HG02973 (cell line): ENCODE measurements around the gene NCEH1.
"Not testable (repeated sequence)": the region's sequence is repeated elsewhere in the genome, so short reads cannot be mapped to it uniquely, and the experiment has no call there.

ENCODE experiments used
- ATAC-seq: cut with Tn5 transposase; IDR thresholded peaks from one replicate; pipeline ENCODE4 v1.9.1; 2021; ENCODE audit warnings: moderate library complexity; ENCODE audit not compliant: unreplicated experiment

Gene NCEH1

DNA sequence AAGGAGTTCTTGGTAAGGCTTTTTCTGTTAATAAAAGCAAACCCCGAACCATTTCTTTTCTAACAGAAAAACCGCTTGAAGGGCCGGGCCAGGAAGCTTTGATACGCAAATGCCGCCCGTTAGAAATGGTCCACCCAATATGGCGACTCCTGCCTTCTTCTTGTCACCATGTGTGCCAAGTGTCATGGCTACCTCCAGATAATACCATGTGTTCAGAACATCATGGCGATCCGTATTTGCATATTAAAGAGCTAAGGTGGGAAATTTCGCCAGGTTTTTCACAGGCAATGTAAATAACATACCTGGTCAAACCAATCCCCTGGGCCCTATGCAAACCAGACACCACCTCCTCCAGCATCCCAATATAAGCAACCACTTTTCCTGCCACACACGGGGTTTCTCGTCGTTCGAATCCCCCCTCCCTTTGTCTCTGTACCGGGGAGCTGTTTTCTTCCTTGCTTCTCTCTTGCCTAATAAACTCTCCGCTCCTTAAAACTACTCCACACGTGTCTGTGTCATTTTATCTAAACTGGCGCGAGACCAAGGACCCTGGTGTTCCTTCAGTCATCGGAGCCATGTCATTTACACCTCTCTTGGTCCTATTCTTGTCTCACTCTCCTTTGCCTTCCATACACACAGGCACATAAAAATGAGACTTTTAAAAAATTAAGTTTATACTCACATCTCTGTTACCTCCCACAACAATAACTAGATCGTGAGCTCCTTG is 34.5 kb downstream of the NCEH1 start:
- no peak for ATAC-seq

DNA sequence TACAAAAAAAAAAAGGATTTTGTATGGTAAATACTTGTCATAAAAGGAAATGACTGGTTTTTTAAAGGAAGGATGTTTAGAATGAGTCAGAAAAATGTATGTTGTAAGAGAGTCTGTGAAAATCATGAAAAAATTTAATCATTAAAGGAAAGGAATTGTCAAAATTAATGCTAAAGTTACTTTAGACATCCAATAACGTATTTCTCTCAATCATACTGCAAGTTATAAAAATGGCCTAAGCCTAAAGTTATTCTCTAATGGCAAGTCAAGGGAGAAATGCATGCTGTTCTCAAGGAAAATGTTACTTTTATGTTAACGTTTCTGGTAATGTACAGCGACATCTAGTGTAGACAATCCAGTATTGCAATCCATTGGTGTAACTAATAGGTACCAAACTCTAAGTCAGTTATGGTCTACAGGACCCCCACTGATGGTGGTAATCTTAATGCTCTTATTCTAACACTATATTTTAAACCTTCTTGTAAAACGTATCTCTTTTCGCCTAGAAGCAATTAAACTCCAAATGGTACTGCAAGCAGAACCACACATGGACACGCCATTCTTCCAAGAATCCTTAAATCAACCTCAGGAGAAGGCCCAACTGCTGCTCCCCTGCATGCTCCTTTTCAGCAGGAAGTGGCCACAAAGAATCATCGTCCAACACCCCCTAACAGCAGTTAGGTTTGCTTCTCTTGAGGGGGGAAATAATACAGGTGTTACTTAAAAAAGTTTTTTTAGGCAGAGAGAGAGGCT is 35.2 kb downstream of the NCEH1 start:
- ATAC-seq = no peak

DNA sequence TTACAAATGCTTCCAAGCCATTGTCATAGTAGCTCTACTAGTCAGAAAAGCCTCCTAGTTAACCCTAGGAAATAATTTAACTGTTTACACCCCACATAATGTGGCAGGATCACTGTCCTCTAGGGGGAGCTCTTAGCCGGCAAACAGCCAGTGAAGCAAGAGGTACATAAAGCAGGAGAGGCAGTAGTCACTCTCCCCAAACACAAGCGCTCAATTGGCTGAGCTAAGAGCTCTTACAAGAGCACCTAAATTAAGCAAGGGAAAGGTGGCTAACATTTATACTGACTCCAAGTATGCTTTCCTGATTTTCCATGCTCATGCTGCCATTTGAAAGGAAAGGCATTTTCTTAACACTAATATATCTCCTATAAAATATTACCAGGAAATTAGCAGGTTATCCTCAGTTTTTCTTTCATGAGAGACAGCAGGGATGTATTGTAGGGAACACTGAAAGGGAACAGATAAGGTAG is 37.6 kb downstream of the NCEH1 start:
- peak; percentile 80 for ATAC-seq

DNA sequence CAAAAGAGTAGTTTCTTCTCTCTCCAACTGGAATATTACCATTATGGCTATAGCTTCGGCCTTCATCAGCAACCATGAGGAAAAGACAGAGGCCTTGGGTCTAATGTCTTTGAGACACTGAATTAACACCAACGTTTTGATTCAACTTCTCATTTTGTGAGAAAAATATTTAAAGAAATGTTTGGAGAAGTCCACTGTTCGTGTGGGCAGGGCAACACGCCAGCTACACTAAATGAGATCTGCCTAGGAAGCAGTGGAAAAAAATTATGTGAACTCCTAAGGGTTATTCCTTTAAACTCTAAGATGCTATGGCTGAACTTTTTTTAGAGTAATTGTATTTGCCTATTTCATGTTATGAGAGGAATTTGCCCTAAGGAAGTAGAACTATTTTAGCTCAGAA is 41.8 kb downstream of the NCEH1 start:
- no peak for ATAC-seq

DNA sequence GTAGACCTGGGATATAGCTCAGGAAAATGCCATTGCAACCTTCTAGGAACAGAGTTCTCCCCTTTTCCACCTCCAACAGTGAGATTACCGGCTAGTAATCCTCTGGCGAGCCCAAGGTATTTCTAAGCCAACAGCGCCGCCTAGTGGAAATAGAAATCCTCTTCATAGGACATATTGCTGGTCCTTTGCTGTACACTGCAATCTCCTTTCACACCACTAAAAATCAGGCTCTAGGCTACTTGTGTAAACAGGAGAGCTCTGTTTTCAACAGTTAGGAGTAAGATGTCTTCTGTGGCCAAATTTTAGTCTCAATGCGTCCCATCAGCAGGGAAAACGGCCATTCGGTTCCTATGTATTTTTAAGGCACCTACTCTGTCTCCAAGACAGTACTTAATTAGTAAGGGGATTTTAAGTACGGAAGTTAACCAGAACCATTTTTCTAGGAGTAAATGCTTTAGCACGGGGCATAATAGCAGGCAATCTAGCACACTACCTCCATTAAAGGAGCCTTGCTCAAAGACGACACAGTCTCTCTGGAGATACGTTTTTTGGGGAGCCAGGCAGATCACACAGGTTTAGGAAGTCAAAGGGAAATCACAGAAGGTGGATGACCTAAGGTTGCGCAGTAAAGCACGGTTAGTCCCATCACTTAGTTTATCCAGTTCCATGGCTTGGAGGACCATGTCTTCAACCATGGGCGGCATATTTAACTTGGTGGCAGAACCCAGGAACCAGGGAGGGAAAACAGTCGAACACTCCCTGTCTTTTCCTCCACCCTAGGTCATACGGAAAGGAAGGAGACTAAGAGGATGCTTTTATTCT is 43.8 kb downstream of the NCEH1 start:
- peak; percentile 98 for ATAC-seq

DNA sequence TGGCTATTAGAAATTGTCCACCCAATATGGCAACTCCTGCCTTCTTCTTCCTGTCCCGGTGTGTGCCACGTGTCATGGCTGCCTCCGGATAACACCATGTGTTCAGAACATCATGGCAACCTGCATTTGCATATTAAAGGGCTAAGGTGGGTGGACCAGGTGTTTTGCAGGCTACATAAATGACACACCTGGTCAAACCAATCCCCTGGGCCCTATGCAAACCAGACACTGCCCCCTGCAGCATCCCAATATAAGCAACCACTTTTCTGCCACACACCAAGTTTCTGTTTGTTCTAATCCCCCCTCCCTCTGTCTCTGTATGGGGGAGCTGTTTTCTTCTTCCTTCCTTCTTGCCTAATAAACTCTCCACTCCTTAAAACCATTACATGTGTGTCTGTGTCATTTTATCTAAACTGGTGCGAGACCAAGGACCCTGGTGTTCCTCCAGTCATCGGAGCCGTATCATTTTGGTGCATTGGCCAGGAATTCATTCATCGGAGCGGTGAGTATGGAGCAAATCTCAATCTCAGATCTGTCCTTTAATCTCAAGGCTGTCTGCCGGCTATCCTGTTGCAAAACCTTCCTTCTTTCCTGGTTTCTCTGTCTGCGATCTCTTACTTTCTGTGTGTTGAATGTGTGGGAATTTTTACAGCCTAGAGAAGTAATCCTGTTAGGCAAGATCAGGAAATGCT is 44.5 kb downstream of the NCEH1 start:
- no peak for ATAC-seq

DNA sequence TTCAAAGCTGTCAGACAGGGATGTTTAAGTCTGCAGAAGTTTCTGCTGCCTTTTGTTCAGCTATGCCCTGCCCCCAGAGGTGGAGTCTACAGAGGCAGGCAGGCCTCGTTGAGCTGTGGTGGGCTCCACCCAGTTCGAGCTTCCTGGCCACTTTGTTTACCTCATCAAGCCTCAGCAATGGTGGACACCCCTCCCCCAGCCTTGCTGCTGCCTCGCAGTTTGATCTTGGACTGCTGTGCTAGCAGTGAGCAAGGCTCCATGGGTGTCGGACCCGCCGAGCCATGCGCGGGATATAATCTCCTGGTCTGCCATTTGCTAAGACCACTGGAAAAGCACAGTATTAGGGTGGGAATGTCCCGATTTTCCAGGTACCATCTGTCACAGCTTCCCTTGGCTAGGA is 45.4 kb downstream of the NCEH1 start:
- not testable (repeated sequence) for ATAC-seq

DNA sequence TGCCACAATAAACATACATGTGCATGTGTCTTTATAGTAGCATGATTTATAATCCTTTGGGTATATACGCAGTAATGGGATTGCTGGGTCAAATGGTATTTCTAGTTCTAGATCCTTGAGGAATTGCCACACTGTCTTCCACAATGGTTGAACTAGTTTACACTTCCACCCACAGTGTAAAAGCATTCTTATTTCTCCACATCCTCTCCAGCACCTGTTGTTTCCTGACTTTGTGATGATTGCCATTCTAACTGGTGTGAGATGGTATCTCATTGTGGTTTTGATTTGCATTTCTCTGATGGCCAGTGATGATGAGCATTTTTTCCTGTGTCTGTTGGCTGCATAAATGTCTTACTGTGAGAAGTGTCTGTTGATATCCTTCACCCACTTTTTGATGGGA is 50.4 kb downstream of the NCEH1 start:
- not testable (repeated sequence) for ATAC-seq

DNA sequence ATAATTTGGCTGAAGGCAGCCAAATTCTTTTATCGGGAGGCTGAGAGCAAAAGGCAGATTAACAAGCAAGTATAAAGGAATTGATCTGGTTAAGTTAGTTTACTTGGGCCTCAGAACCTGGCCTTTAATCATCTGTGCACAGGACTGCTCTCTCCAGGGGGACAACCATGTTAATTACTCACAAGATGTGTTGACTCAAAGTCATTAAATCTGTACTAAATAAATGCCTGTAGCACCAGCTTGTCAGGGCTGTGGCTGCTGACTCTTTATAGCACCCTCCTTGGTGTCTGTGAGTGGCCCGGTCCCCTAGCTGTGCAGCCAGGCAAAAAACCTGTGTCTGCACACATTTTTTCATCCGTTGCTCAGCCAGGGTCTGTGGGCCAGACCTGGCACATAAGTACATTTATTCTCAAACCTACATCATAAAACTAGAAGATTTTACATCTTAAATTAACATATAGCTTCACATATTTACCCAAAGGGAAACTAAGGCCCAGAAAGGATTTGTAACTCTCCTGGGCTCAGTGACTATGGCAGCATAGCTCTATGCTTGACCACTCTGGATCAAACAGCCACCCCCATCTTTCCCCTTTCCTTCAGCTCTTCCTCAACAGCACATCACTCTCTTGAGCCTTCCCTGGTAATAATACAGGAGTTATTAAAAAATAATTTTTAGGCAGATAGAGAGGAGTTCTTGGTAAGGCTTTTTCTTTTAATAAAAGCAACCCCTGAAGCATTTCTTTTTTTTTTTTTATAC is 51.4 kb downstream of the NCEH1 start:
- ATAC-seq = no peak

DNA sequence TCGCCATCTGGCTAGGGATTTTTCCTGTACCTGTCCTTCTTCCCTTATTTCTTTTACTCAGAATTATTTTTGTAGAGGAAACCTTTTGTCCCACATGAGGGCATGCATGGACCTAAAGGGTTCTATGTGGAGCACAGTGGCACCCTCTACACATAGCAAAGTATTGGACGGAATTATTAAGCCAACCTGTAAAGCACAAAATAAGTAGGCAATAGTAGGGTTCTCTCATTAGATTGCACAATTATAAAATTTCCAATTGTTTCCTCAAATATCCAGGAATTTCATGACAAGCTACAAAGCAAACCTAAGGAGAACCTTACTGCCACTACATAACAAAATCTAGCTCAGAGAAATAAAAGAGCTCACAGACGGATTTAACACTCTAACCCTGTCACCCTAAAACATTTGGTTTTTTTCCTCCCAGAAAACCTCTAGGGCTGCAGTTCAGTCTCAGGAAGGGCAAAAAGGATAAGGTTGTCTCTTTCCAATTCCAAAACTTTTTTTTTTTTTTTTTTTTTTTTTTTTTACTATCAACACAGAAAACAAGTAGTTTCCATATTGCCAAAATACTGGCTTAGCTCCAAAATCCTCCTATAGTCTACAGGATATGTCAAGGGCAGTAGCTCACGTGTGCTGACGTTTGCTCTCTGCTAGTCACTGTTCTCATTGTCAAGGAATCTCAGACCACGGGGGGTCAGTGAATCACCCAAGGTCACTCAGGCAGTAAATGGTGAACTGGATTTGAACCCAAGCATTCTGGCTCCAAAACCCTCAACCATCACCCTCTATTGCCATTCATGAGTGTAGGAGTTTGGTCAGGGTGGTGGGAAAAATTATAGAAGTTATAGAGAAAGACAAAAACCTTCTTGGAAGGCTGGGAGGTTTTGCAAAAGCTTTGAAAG is 52.3 kb downstream of the NCEH1 start:
- no peak for ATAC-seq

DNA sequence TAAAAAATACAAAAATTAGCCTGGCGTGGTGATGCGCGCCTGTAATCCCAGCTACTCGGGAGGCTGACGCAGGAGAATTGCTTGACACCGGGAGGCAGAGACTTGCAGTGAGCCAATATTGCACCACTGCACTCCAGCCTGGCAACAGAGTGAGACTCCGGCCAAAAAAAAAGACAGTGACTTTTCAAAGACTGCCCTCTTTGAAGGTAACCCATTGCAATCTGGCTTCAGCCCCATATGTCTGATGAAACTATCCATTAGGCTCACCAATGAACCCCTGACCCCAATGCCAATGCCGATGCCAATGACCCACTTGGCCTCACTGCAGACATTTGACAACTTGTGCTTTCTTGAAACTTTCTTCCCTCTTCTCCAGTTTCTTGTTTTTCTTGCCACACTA is 54.3 kb downstream of the NCEH1 start:
- ATAC-seq = no peak

DNA sequence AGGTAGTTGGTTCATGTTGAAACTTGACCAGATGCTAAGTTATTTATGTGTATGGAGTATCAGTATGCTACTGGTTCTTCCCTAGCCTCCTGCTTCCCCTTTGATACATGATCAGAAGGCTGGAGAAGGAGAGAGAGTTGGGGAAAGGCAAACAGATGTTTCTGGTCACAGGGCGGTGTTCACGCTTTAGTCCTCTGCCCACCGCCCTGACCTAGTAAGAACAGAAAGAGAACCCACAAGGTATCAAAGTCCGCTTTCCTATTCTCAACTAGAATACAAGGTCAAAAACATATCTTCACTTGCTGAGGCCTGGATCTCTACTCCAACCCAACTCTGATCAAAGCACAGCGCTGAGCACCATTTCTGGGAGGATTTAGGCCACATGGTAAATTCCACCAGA is 55.5 kb downstream of the NCEH1 start:
- no peak for ATAC-seq

DNA sequence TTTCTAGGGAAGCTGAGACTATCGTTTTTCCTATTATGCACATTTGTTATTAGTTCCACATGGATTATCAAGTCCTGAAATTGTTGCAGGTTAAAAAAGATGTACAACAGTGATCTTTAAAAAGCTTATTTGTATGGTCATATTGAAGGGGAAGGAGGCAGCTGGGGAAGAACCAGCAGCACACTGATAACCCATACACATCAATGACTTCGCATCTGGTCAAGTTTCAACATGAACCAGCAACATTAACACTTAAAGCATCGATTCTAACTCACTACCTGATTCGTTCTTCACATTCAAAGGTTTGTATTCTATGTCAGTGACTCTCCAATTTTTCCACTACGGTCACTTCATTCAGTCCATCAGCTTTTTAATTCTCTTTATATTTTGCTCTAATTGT is 56.4 kb downstream of the NCEH1 start:
- no peak for ATAC-seq

DNA sequence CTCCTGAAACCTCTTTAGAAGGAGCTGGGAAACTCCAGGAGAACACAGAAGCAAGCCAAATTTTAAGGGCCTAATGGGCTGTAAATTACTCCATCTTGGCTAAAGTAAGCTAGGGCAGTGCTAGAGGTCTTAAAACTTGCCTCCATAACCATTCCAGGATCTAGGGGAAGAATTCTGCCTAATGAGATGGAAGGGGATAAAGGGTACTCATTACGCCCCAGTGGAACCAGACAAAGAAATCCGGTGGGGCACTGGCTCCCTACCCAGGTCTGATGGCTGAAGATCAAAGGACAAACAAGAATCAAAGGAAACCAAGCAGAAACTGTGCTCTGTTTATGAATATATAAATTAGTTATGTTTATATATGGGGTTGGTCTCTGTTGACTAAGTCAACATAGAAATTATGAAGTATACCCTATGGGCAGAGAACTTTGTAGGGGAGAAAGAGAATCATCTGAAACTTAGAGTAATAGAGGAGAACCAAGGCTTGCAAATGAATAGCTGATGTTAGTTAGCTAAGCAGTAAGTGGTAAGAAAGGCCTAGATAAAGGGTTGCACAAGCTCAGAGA is 57.8 kb downstream of the NCEH1 start:
- ATAC-seq = no peak

DNA sequence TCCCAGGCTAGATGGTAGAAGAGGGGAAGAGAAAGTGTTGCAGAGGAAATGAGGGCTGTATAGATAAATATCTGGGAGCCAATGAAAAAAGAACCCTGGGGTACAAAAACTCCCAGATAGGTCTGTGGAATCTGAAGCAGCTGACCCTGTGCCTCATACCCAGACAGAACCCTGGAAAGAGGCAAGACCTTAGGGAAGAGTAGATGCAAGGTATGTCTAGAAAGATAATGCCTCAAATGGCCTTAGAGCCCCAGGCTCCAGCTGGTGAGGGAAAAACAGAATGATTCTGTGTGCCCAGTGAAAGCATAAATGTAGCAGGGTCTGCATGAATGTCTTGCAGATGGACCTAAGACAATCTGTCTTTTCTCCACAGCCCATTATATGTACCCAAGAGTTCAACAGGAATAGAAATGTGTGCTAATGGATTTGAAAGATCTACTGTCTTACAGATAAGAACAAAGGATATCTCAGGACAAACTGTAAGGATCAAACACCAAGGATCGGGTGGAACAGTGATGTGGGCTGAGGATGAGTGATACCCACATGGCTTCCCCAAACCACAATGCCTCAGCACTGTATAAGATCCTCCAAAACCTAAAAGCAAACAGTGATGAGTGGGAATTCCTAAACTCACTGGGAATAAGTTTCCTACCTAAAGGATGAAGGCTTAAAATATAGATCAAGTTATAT is 58.8 kb downstream of the NCEH1 start:
- ATAC-seq = no peak

DNA sequence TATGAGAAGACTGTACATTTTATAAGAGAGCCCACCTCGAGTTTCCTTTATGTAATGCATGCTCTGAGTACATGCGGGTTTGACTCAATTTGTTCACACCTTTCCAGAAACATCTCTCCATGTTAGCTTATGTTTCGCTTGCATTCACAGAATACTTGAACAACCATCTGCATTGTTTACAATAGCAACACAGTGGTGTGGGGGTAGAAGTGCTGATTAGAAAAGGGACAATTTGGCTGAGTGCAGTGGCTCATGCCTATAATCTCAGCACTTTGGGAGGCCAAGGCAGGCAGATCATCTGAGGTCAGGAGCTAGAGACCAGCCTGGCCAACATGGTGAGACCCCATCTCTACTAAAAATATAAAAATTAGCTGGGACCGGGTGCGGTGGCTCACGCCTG is 60.9 kb downstream of the NCEH1 start:
- ATAC-seq = no peak

DNA sequence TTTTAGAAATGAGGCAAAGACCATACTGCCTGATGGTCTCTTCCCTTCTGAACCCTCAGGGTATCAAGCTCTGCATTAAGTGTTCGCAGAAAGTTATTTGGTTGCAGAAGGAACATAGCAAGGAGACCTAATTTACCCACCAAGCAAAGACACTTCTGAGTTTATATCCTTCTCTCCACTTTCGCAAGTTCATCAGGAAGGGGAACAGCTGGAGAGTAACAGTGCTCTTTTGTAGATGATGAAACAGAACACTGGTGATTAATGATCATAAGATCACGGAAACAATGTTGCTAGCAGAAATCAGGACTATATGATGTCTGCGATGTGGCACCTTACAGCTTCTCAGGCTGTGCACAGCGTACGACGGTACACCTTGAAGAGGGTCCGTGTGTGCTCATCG is 62.1 kb downstream of the NCEH1 start:
- no peak for ATAC-seq

DNA sequence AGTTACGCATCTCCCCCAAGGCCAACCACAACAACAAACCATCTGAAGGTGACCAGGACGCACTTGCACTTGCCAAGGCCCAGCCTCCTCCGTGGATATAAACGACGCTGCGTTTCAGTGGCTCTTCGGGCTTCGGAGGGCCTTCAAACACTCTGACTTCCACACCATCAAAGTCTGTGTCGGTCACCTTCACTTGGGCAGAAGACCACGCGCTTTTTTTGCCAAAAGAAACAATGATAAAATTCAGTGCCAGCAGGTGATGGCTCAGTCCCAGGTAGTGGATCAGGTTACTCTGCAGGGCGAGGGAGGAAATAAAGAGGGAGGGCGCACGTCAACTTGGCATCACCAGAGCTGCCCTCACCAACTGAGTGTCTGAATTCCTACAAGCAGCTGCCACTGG is 63.0 kb downstream of the NCEH1 start:
- no peak for ATAC-seq
